HG03095 (cell line): Measurements from ENCODE around the gene VCL.
"Not testable (repeated sequence)": the region's sequence is repeated elsewhere in the genome, so short reads cannot be mapped to it uniquely, and the experiment has no call there.

Source experiments
- ATAC-seq: cut with Tn5 transposase; IDR thresholded peaks from one replicate; pipeline ENCODE4 v1.9.1; 2021; ENCODE audit warnings: moderate library complexity; ENCODE audit not compliant: unreplicated experiment

The VCL gene

DNA sequence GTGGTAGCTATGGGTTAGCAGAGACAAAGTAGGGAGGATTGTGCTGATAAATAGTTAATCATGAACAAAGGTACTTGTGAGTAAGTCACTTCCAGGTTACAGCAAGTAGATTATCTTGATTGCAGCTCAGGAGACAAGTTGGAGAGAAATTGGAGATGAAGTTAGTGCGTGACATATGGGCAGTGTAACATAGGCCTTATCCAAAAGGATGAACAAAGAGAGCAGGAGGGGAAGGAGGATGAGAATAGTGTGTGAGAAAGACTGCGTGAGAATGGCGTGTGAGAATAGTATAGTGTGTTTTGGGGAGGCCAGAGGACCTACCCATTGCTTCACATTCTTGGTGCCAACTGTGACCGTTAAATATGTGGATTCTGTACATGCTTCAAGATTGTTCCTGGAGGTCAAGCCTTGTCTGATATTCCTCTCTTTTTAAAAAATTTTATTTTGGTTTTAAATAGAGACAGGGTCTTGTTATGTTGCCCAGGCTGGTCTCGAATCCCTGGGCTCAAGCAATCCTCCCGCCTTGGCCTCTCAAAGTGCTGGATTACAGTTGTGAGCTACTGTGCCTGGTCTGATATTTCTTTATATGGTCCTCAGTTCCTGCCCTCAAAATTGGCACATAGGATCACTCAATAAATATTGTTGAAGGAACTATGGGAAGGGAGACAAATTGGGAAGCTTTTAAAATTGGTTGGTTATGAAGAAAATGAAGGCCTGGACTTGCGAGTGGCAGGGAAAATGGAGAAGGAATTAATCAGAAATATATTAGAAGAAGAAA lies 3.2 kb downstream of the VCL start:
- no peak for ATAC-seq

- ATAC-seq = no peak
These were observed 8.4 kb downstream of the VCL start for GRCh38 chr10:74006269-74006668.

DNA sequence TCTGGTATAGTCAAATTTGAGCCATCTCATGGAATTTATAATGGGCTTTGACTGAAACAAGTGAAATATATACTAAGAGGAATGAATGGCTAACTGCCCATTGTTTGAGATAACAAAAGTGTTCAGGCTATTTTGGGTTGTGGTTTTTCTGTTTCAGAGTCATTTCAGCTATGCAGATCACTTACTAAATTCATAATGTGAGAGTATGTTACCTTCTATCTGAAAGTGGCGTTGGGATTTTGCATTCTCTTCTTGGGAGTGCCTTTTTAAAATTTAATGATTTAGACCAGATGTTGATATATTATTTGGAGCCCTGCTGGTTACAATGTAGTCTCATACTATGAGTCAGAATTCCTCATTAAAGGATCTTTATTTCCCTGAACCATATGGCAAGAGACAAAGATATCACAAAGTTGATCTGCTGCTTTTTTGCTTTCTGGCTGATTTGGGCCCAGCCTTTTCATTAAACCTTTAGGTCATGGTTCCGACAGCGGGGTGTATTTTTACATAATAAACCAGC lies 10.4 kb downstream of the VCL start:
- ATAC-seq = peak; percentile 70

GRCh38 chr10:74011017-74011416 lies 13.1 kb downstream of the VCL start:
- no peak for ATAC-seq

- ATAC-seq = no peak
These were observed 13.9 kb downstream of the VCL start for GRCh38 chr10:74011770-74012169.

- no peak for ATAC-seq
These were observed 14.6 kb downstream of the VCL start for GRCh38 chr10:74012480-74012879.

- ATAC-seq = no peak
These were observed 15.1 kb downstream of the VCL start for GRCh38 chr10:74013004-74013403.

DNA sequence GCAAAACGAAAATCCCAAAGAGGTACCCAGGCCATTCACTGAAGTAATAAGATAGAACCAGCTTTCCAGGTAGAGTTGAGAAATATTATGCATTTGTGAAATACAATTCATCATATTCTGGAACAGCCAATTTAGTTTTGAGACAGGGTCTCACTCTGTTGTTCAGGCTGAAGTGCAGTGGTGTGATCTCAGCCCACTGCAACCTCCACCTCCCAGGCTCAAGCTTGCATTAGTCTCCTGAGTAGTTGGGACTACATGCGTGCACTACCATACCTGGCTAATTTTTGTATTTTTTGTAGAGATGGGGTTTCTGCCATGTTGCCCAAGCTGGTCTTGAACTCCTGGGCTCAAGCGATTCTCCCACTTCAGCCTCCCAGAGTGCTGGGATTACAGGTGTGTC lies 16.7 kb downstream of the VCL start:
- ATAC-seq = not testable (repeated sequence)

DNA sequence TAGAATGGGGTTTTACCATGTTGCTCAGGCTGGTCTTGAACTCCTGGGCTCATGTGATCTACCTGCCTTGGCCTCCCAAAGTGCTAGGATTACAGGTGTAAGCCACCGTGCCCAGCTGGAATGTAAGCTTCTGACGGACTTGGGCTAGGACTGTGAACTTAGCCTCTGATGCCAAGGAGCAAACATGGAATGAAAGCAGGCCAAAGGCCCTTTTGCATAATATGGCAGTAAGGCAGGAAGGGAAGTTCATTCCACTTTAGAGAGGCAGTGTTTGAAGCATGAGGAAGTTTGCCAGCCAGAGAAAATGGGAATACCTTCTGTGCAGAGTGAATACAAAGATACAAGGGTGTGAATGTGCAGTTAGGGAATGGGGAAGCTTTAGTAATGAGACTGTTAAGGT lies 20.3 kb downstream of the VCL start:
- ATAC-seq = no peak

- no peak for ATAC-seq
These were observed 23.5 kb downstream of the VCL start for GRCh38 chr10:74021248-74022055.

- no peak for ATAC-seq
These were observed 25.2 kb downstream of the VCL start for GRCh38 chr10:74022926-74023629.

- ATAC-seq = no peak
These were observed 26.7 kb downstream of the VCL start for GRCh38 chr10:74024600-74024999.

DNA sequence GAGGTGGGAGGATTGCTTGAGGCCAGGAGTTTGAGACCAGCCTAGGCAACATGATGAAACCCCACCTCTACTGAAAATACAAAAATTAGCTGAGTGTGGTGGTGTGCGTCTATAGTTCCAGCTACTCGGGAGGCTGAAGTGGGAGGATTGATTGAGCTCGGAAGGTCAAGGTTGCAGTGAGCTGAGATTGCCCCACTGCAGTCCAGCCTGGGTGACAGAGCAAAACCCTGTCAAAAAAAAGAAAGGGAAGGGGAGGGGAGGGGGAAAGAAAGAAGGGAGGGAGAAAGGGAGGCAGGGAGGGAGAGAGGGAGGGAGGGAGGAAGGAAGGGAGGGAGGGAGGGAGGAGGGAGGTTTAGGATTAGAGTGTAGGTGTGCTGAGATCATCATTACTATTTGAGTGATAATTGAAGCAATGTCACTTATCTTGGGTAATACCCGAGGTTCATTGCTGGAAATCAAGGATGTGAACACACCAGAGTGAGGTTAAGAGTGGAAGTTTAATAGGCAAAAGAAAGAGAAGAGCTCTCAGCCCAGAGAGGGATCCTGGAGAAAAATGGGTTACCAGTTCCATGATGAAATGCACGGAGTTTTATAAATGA lies 27.6 kb downstream of the VCL start:
- ATAC-seq = no peak

GRCh38 chr10:74026428-74027015 lies 28.6 kb downstream of the VCL start:
- no peak for ATAC-seq

DNA sequence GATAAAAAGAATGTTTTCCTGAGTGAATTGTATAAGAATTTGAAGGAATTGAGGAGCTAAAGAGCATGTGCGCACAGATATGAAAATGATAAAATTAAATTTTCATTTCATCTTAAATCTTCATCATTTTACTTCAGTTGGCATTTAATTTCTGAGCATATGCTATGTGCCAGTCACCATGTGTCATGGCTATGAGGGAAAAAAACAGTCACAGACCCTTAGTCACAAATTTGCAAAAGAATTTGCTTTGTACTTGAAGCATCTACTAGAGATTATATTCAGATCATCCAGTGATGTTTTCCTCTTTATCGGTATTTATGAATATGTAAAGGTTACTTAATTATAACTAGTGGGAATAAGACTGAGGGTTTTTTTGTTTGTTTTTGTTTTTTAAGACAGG lies 29.8 kb downstream of the VCL start:
- no peak for ATAC-seq

- no peak for ATAC-seq
These were observed 32.0 kb downstream of the VCL start for GRCh38 chr10:74029943-74030342.

DNA sequence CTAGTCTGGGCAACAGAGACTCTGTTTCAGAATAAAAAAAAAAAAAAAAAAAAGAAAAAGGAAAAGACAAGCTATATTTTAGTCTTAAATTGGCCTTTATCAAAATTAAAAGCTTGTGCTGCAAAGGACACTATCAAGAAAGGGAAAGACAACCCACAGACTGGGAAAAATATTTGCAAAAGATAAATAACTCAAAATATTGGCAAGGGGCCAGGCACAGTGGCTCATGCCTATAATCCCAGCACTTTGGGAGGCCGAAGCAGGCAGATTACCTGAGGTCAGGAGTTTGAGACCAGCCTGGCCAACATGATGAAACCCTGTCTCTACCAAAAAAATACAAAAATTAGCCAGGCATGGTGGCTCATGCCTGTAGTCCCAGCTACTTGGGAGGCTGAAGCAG lies 34.3 kb downstream of the VCL start:
- not testable (repeated sequence) for ATAC-seq

DNA sequence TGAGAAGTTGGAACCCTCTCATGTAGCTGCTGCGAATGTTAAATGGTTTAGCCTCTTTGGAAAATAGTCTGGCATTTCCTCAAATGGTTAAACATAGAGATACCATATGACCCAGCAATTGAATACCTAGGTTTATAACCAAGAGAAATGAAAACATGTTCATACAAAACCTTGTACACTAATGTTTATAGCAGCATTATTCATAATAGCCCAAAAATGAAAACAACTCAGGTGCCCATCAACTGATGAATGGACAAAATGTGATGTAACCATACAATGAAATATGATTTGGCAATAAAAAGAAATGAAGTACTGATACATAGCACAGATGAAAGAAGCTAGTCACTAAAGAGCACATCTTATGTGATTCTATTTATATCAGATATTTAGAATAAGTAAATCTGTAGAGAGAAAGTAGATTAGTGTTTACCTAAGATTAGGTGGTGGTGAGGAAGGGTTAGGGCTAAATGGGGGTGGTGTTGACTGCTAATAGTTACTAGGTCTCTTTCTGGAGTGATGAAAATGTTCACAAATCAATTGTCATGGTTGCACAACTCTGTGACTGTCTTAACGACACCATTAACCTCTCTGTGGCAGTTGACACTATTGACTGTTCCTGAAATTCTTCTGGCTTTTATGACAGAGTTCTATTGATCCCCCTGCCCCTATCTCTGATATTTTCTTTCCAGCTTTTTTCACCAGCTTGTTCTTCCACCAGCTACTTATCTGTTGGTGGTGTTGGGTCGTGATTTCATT lies 35.2 kb downstream of the VCL start:
- ATAC-seq = no peak

- ATAC-seq = no peak
These were observed 35.8 kb downstream of the VCL start for GRCh38 chr10:74033702-74034101.

DNA sequence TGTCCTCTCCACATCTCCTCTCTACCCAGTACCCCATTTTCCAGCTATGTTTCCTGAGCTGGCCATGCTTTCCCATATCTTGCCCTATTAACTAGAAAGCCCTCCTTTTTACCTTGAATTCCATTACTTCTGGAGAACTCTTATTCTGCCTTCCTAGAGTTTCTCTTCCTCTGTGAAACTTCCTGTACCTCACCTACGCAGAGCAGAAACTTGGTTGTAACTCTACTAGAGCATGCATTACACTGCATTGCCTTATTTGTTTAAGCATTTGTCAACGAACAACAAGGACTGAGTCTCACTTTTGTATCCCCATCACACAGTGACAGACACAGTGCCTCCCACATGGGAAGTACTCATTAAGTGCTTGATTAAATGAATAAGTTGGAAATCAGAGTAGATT lies 36.4 kb downstream of the VCL start:
- peak; percentile 62 for ATAC-seq
